ENCODE measurements around the gene RGMA.

DNA sequence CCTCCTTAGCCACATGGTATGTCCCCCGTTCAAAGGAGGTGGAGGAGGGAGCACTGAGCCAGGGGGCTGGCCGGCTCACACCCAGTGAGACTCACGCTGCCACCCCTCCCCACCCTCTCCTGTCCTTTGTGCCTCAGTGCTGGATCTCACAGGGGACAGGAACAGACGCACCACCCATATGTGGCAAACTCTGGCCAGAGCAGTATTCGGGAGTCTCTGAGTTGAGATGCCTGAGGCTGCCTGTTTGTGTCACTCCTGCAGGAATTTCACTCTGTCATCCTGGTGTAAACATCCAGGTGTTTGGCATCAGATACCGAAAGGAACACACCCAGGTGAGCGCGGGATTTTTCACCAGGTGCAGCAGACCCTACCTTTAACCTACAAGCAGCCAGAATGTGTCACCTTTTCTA is 25.7 kb downstream of the RGMA start:
- TF ChIP-seq CTCF (IDR thresholded peaks at IDR 0.05) (no peak), POLR2A (IDR thresholded peaks at IDR 0.05) (no peak)

Measured in adrenal gland (tissue), 5 donors.